B cell (primary cell): ENCODE measurements around the gene TMEM87B. TPM values are rescaled to one million over a fixed set of nuclear protein-coding genes. Genes with fewer than 3 reads are reported as not detected.

Source experiments
- ATAC-seq: fragments of 200-7000 bp; cut with Tn5 transposase; one replicate; pipeline ENCODE4 v1.10.0; 2021; ENCODE audit warnings: low read depth, mild to moderate bottlenecking, moderate number of reproducible peaks, moderate library complexity
- CTCF ChIA-PET: fragments of 350-600 bp; sonication (Branson Sonifier 250); formaldehyde crosslinking; loops from one replicate; lab custom pipeline; 2021; ENCODE audit warnings: antibody characterized with exemption, inconsistent platforms; lab: Charles Lee
- POLR2A ChIA-PET: fragments of 350-600 bp; sonication (Branson Sonifier 250); formaldehyde crosslinking; loops from one replicate; lab custom pipeline; 2021; ENCODE audit warnings: antibody characterized with exemption; lab: Charles Lee
- DNase-seq: peaks from one replicate; pipeline ENCODE4 v3.0.0; 2013
- H2AFZ ChIP-seq: 2 replicates; pipeline ENCODE4 v1.6.1; 2012; ENCODE audit warnings: mild to moderate bottlenecking, low read depth, low read length; ENCODE audit not compliant: insufficient read depth, poor library complexity, severe bottlenecking
- H3K27ac ChIP-seq, 2 donors: 1 replicate in 1 of 2; 2 replicates in 1 of 2; pipeline ENCODE4 v1.5.1; 2012 to 2013; ENCODE audit warnings: low read length in 2 of 2, mild to moderate bottlenecking in 2 of 2, moderate library complexity in 1 of 2
- H3K27me3 ChIP-seq, 4 experiments: fragments of 200-600 bp in 1 of 4; sonication (generic) in 1 of 4; replicated peaks in 1 of 4; 1 replicate in 2 of 4; 2 replicates in 2 of 4; pipeline versions ENCODE4 v1.6.1 to v1.7.0; 2013 to 2016; ENCODE audit warnings: low read length in 3 of 4, mild to moderate bottlenecking in 2 of 4, mixed read lengths in 1 of 4, moderate library complexity in 1 of 4; ENCODE audit not compliant: insufficient read depth in 4 of 4, control insufficient read depth in 3 of 4; ENCODE audit errors: control extremely low read depth in 1 of 4
- H3K36me3 ChIP-seq, 2 experiments: replicated peaks in 1 of 2; 1 replicate in 1 of 2; 2 replicates in 1 of 2; pipeline versions ENCODE4 v1.6.1 to v1.7.1; 2013; ENCODE audit warnings: low read length in 1 of 2; ENCODE audit not compliant: insufficient read depth in 2 of 2, control insufficient read depth in 1 of 2; ENCODE audit errors: control extremely low read depth in 1 of 2, extremely low read depth in 1 of 2
- H3K4me1 ChIP-seq, 2 donors: fragments of 200-600 bp in 1 of 2; sonication (generic) in 1 of 2; 1 replicate in 1 of 2; 2 replicates in 1 of 2; pipeline versions ENCODE4 v1.5.1 to v1.6.1; 2013 to 2017; ENCODE audit warnings: low read length in 2 of 2; ENCODE audit not compliant: control insufficient read depth in 2 of 2, insufficient read depth in 2 of 2
- H3K4me2 ChIP-seq: replicated peaks from 2 replicates; pipeline ENCODE3; 2012; ENCODE audit warnings: mild to moderate bottlenecking, low read depth, low read length; ENCODE audit not compliant: poor library complexity, severe bottlenecking
- H3K4me3 ChIP-seq, 5 experiments: fragments of 200-600 bp in 1 of 5; sonication (generic) in 1 of 5; 1 replicate in 3 of 5; 2 replicates in 2 of 5; pipeline versions ENCODE4 v1.5.1 to v1.7.0; 2011 to 2016; ENCODE audit warnings: low read length in 4 of 5, mild to moderate bottlenecking in 4 of 5, low read depth in 2 of 5, control low read depth in 1 of 5, moderate library complexity in 1 of 5; ENCODE audit not compliant: insufficient read depth in 1 of 5; ENCODE audit errors: control extremely low read depth in 1 of 5, extremely low read depth in 1 of 5
- H3K79me2 ChIP-seq: fragments of 200-600 bp; sonication (generic); one replicate; pipeline ENCODE4 v1.6.0; 2016; ENCODE audit warnings: low read length; ENCODE audit not compliant: control insufficient read depth, insufficient read depth
- H3K9ac ChIP-seq: fragments of 200-600 bp; sonication (generic); 2 replicates; pipeline ENCODE4 v1.6.1; 2017; ENCODE audit warnings: mild to moderate bottlenecking, low read length, moderate library complexity
- H3K9me3 ChIP-seq, 3 donors: one replicate each; pipeline versions ENCODE4 v1.6.1 to v1.7.1; 2013; ENCODE audit warnings: low read length in 2 of 3; ENCODE audit not compliant: control insufficient read depth in 2 of 3, insufficient read depth in 1 of 3; ENCODE audit errors: control extremely low read depth in 1 of 3
- H4K20me1 ChIP-seq: 2 replicates; pipeline ENCODE4 v1.6.0; 2012; ENCODE audit warnings: mild to moderate bottlenecking, low read length; ENCODE audit not compliant: insufficient read depth, control insufficient read depth, poor library complexity, severe bottlenecking
- H3K27ac Mint-ChIP-seq: one replicate; pipeline ENCODE4 v1.8.0; 2021; ENCODE audit warnings: mixed read lengths
- H3K27me3 Mint-ChIP-seq: one replicate; pipeline ENCODE4 v1.8.0; 2021; ENCODE audit warnings: mixed read lengths
- H3K4me1 Mint-ChIP-seq: one replicate; pipeline ENCODE4 v1.8.0; 2021; ENCODE audit warnings: mixed read lengths
- H3K4me3 Mint-ChIP-seq: one replicate; pipeline ENCODE4 v1.8.0; 2021; ENCODE audit warnings: mixed read lengths
- H3K9me3 Mint-ChIP-seq: one replicate; pipeline ENCODE4 v1.8.0; 2022; ENCODE audit warnings: mixed read lengths; ENCODE audit not compliant: insufficient read depth
- CTCF ChIP-seq: fragments of 200-600 bp; IDR thresholded peaks from one replicate; pipeline ENCODE4 v1.8.0; 2022; ENCODE audit warnings: antibody characterized with exemption, mild to moderate bottlenecking
- EZH2 ChIP-seq: IDR thresholded peaks from 2 replicates; pipeline ENCODE4 v1.6.1; 2012; ENCODE audit warnings: borderline replicate concordance, low read depth, mild to moderate bottlenecking, moderate library complexity, low read length; ENCODE audit not compliant: insufficient read depth, poor library complexity, severe bottlenecking
- WGBS: methylation state at CpG from one replicate; pipeline ENCODE4 v1.1.5; 2013; ENCODE audit warnings: missing lambda C conversion rate; ENCODE audit not compliant: insufficient coverage; 5-methylcytosine and 5-hydroxymethylcytosine counted together
- intact Hi-C: fragments of 100-400 bp; cut with micrococcal nuclease; formaldehyde crosslinking; loops from one replicate; pipeline ENCODE4 v1.10.0; 2022
- polyA plus RNA-seq: library from polyadenylated mRNA; depleted of rRNA; stranded (reverse); fragments of >200 nt; gene quantifications from 2 replicates; pipeline ENCODE4 v1.2.3, GENCODE V29; 2012
- total RNA-seq, 2 donors: library from RNA; stranded (reverse); fragments of 120-200 nt in 1 of 2; gene quantifications; 1 replicate in 1 of 2; 2 replicates in 1 of 2; pipeline versions ENCODE4 v1.2.3 to v1.2.4, GENCODE V29; 2013 to 2022

The TMEM87B gene
- total and polyA plus RNA-seq, 2 donors (not counting 1 experiment from before 2014, with no cell fraction given) = 9.4 to 21.0 TPM

- H3K9me3 Mint-ChIP-seq = no peaks in the 10 kb centered on the region
- peak overlapping the region; percentile 56 for H3K9ac ChIP-seq
- H2AFZ ChIP-seq = peak overlapping the region; percentile 66
- H4K20me1 ChIP-seq = no peaks in the 10 kb centered on the region
- peak overlapping the region; percentile 21 to 62 (median 46) for H3K4me3 ChIP-seq
- POLR2A ChIA-PET = interaction anchor here (0.6 to 1.6 kb wide), 2 partner anchors 117 to 136 kb away, joined by 3 read pairs; partner anchors contain the start of gene ZC3H8
- TF ChIP-seq EZH2 (peak; percentile 74), CTCF (no peak)
- H3K79me2 ChIP-seq = no peaks in the 10 kb centered on the region
- DNase-seq = peak; percentile 45
- H3K27ac Mint-ChIP-seq = peak overlapping the region; percentile 13
- no peaks in the 10 kb centered on the region for H3K36me3 ChIP-seq
- peaks cover 11 to 13% of the 10 kb centered on the region in 2 donors for H3K4me1 ChIP-seq
- peak; percentile 69 for ATAC-seq
- no peak overlapping the region for H3K27ac ChIP-seq
- intact Hi-C loops = no loop called here
- H3K4me2 ChIP-seq = peak overlapping the region; percentile 75
- CTCF ChIA-PET = interaction anchor here (0.6 to 1.0 kb wide), 3 partner anchors 17 to 365 kb away, joined by 3 to 5 read pairs (median 3); no protein-coding TSS in a partner anchor
- peak overlapping the region; percentile 86 for H3K4me3 Mint-ChIP-seq
- WGBS = 21% methylated on average over 11 of the region's 15 CpGs
- H3K9me3 ChIP-seq = peaks cover 0 to 5% (median 0%) of the 10 kb centered on the region in 3 donors
- H3K27me3 ChIP-seq = peaks cover 0 to 35% (median 3%) of the 10 kb centered on the region in 4 experiments
- peaks cover 12% of the 10 kb centered on the region for H3K4me1 Mint-ChIP-seq
- peaks cover 24% of the 10 kb centered on the region for H3K27me3 Mint-ChIP-seq
These were observed 82.6 kb downstream of the TMEM87B start for GRCh38 chr2:112137516-112138158.
